Astrocyte of the cerebellum (primary cell): Measurements from ENCODE around the gene CATSPER3.

Experiments used
- DNase-seq: peaks from one replicate; pipeline ENCODE4 v3.0.0-alpha.2; 2011; ENCODE audit warnings: low read depth
- H3K4me3 ChIP-seq: 2 replicates; pipeline ENCODE4 v1.5.1; 2011; ENCODE audit warnings: mild to moderate bottlenecking, low read depth, low read length, moderate library complexity
- CTCF ChIP-seq: IDR thresholded peaks from 2 replicates; pipeline ENCODE4 v1.5.1; 2012; ENCODE audit warnings: low read length, low read depth, moderate library complexity, mild to moderate bottlenecking; ENCODE audit errors: missing control alignments
- in situ Hi-C: cut with HindIII; loops from 2 replicates; pipeline ENCODE4 v1.10.0; 2017; ENCODE audit warnings: low sequenced_read_pairs

The CATSPER3 gene

GRCh38 chr5:134968055-134968454 is 348 bp downstream of the CATSPER3 start:
- in situ Hi-C loops, result no loop called here
- TF ChIP-seq CTCF, result no peak
- DNase-seq, result no peak
- no peak overlapping the region for H3K4me3 ChIP-seq

DNA sequence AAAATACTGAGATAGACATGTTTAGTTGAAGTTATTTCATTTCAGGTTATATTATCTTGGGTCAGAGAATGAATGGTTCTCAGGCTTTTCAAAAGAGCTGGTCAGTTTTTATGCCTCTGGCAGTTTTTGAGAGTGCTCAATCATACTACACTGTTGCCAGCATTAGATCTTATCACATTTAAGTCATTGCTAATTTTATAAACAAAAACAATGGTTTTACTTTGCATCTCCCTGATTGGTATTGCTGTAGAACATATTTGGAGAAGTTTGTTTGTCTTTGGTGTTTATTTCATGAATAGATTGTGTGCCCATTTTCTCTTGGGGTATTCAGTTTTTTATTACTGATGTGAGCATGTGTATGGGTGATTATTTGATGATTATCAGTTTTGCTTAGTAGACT is 1.5 kb downstream of the CATSPER3 start:
- no peak for TF ChIP-seq CTCF
- in situ Hi-C loops, result no loop called here
- H3K4me3 ChIP-seq, result no peak overlapping the region
- DNase-seq, result no peak

DNA sequence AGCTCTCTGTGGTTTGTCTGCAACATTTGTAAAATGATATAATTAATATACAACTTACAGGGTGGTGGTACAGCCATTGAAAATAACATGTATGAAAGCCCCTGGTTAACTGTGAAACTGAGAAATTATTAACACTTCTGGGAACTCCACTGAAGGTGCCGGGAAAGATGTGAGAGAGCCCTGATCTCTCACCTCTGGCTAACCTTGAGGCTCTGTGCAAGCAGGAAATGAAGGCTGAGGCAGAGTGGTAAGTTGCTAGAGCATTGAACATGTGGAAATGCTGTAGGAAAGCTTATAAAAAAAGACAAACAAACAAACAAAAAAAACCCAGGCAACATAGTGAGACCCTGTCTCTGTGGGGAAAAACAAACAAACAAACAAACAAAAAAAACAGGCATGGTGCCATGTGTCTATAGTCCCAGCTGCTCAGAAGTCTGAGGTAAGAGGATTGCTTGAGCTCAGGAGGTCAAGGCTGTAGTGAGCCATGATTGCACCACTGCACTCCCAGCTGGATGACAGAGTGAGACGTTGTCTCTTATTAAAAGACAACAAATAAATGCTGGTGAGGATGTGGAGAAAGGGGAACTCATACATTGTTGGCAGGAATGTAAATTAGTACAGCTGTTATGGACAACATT is 7.5 kb downstream of the CATSPER3 start:
- DNase-seq, result no peak
- in situ Hi-C loops, result no loop called here
- H3K4me3 ChIP-seq, result no peak overlapping the region
- TF ChIP-seq CTCF, result no peak

DNA sequence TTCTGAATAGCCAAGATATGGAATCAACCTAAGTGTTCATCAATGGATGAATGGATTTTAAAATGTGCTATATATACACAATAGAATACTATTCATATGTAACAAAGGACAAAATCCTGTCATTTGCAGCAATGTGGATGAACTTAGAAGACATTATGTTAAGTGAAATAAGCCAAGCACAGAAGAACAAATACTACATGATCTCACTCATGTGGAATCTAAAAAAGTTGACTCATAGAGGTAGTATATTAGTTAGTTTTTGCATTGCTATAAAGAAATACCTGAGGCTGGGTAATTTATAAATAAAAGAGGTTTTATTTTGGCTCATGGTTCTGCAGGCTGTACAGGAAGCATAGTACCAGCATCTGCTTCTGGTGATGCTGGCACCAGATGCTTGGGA is 8.1 kb downstream of the CATSPER3 start:
- no peak for TF ChIP-seq CTCF
- DNase-seq, result no peak
- in situ Hi-C loops, result no loop called here
- no peak overlapping the region for H3K4me3 ChIP-seq

GRCh38 chr5:134976841-134977240 is 9.1 kb downstream of the CATSPER3 start:
- no peak overlapping the region for H3K4me3 ChIP-seq
- no peak for DNase-seq
- in situ Hi-C loops, result no loop called here
- no peak for TF ChIP-seq CTCF

DNA sequence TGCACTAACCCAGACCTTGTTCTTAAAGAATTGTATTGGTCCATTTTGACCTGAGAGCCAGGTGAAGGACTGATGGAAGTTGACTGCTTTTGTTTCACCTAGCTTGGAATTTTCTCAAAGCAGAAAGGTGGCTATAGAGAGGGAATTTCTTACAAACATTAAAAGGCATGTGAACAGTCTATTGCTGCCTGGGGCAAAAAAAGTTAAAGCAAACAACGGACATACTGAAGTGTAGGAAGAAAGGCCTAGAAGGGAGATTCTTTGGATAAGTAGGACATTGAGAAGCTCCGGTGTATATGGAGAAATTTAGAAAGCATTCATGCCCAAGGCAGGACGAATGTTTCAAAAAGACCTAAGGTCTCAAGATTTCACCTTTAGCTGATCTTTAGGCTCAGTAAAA is 11.7 kb downstream of the CATSPER3 start:
- in situ Hi-C loops, result no loop called here
- no peak for DNase-seq
- no peak for TF ChIP-seq CTCF
- H3K4me3 ChIP-seq, result no peak overlapping the region
